Islet precursor cell (in vitro differentiated cells): Measurements from ENCODE around the gene TEDC2.
"Not testable (repeated sequence)": the region's sequence is repeated elsewhere in the genome, so short reads cannot be mapped to it uniquely, and the experiment has no call there.

Experiments
- DNase-seq: peaks from one replicate; pipeline ENCODE4 v3.0.0-alpha.2; 2018

TEDC2 gene, protein sequence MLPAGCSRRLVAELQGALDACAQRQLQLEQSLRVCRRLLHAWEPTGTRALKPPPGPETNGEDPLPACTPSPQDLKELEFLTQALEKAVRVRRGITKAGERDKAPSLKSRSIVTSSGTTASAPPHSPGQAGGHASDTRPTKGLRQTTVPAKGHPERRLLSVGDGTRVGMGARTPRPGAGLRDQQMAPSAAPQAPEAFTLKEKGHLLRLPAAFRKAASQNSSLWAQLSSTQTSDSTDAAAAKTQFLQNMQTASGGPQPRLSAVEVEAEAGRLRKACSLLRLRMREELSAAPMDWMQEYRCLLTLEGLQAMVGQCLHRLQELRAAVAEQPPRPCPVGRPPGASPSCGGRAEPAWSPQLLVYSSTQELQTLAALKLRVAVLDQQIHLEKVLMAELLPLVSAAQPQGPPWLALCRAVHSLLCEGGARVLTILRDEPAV

DNA sequence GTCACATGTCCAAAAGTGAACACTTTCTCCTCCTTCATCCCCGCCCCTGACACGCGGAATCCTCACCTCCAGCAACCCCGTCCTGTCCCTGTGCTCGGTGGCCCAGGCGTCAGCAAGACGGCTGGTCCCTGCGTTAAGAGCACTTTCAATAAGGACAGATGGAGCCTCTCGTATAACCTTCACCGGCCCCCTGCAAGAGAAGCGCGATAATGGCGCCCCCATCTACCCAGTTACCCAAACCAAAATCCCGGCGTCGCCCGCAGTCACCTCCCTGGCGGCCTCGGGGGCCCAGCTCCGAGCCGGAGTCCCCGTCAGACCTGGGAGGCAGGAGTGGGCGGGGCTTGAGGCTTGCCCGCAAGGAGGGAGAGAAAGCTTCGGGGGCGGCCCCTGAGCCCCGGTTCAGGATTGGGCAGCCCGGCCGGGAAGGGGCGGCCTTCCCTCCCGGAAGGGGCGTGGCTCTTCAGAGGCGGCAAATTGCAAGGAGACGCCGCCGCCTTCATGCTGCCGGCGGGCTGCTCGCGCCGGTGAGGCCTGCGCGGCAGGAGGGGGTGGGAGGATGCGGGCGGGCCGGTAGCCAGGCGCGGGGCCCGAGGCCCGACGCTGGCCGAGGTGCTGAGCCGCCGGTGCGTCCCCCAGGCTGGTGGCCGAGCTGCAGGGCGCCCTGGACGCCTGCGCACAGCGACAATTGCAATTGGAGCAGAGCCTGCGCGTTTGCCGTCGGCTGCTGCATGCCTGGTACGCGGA lies at the start of gene TEDC2:
TEDC2 (plus strand) TSS at position 463 of the 744 bp plus-strand sequence; CDS start at position 499, 36 bp downstream.
- DNase-seq = peak; percentile 98

DNA sequence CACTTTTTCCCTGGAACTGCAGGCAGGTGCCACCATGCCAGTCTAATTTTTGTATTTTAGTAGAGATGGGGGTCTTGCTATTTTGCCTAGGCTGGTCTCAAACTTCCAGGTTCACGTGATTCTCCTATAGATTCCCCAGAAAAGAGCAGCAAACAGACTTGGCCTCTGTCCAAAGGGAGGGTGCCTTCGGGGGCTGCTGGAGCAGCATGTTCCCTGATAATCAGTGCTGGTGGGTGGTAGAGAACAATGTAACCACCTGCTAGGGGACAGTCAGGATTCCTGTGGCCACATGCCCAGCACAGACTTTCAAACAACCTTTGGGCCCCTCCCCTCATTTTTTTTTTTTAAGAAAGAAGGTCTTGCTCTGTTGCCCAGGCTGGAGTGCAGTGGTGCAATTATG lies 44.8 kb upstream of the TEDC2 start:
- no peak for DNase-seq

DNA sequence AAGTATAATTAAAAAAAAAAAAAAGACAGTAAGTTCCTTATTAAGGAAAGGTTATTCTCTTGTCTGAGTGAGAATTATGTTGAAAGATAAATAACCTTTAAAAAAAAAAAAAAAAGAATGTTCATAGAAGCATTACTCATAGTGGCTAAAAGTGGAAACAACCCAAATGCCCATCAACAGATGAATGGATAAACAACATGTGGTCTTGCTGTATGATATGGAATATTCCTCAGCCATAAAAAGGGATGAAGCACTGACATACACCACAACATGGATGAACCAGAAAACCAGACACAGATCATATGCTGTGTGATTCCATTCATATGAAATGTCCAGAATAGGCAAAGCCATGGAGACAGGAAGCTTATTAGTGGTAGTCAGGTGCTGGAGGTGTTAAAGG lies 39.9 kb upstream of the TEDC2 start:
- no peak for DNase-seq

DNA sequence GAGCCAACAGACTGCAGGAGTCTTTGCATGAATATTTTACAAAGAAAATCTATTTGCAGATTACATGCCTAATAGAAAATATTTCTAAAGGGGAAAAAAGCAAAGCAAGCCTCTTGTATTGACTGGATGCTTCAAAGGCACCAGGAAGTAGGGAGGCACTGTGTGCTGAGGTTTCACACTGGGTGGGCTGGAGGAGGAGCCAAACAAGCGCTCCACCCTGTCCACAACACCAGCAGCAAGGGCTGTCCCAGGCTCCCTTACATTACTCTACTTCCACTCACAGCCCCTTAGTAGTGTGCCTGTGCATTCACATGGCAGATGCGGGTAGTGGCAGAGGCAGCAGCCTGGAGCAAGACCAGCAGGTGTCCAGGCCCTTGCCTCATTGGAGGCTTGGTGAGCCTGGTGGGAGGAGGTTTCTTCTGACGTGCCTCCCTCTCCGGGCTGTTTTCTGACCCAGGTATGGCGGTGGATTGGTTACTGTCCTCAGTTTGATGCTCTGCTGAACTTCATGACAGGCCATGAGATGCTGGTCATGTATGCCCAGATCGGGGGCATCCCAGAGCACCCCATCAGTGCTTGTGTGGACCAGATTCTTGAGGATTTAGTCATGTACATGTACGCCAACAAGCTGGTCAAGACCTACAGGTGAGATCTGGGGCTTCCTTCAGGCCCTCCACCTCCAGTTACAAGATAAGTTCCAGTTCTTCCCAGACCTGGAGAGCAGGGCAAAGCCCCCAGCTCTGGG lies 37.6 kb upstream of the TEDC2 start:
- no peak for DNase-seq

DNA sequence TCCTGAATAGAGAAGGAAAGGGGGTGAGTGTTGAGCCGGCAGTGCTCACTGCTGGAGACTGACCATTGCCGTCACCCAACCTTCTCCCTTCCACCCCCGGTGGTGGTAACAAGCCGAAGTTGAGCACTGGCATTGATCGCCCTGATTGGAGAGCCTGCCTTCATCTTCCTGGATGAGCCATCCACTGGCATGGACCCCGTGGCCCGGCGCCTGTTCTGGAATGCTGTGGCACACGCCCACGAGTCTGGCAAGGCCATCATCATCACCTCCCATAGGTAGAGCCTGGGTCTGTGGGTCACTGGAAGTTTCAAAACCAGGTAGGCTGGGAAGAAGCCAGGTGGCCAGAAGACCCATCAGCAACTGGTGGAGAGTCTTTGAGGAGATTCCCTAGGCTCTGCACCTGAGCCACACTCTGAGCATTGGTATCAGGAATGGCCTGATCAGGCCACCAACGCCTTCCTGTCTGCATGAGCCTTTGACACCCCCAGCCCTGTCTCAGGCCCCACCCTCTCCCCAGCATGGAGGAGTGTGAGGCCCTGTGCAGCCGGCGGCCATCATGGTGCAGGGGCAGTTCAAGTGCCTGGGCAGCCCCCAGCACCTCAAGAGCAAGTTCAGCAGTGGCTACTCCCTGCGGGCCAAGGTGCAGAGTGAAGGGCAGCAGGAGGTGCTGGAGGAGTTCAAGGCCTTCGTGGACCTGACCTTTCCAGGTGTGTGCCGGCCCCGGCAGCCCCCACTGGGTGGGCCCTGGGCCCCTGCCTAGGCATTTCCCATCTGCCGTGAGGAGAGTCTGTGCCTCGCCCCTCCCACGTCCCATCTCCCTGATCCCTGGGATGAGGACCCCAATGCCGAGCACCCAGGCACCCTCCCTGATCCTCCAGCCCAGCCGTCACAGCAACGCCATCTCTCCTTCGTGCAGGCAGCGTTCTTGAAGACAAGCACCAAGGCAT lies 35.6 kb upstream of the TEDC2 start:
- DNase-seq = no peak

DNA sequence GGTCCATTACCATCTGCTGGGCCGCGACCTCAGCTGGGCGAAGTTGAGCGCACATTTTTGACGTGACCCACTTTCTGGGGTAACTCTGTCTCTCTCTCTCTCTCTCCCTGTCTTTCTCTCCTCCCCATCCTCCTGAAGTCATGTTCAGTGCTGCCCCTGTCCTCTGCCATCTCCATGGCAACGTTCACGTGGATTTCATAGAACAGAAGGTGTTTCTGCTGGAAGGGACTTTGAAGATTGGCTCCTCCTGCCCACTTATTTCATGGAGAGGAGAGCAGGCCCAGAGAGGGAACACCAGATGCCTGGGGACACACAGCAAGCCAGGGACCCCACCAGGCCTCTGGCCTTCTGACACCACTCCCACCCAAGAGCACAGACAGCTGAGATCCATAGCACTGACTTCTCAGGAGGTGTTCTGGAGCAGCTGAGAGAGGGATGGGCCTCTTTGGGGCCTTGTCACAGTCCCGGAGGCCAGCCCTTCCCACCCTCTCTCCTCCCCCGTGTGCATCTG lies 34.8 kb upstream of the TEDC2 start:
- no peak for DNase-seq

DNA sequence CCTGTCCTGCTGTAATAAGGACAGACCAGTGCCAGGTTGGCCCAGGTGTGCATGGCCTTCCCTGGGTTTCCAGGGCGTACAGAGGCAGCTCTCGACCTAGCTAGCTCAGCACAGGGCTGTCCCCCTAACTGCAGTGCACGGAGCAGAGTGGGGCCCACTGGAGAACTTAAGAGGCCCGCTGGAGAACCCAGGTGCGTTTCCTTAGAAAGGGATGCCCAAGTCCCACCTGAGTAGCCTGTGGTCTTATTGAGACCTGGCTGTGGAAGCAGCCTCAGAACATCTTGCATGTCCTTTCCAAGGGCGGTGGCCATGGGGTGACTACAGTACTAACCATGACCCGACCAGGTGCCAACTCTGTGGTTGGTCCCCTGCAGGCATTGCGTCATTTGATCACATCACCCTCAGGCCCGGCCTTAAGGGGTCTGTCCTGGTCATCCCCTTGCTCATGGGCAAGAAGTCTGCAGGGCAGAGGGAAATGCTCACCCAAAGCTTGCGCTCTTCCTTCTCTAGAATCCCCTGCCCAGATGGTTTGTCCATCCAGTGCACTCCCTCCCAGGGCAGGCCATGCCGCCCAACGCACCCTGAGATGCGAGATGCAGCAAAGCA lies 34.0 kb upstream of the TEDC2 start:
- DNase-seq = no peak

DNA sequence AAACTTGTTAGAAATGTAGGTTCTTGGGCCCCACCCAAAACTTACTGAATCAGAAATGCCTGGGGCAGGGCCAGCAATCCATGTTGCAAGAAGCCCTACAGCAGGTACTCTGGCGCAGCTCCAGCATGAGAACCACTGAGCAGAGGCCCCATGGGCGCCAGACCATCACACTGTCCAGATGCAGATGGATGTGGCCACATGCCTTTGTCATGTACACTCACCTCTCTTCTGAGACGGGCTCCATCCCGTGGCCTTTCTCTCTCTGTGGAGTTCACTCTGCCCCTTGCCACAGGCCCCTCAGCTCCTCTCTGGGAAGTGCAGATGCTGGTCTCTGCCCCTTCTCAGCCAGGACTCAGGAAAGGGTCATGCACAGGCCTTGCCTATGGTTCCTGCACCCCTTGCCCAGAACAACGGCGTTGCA lies 33.0 kb upstream of the TEDC2 start:
- no peak for DNase-seq

DNA sequence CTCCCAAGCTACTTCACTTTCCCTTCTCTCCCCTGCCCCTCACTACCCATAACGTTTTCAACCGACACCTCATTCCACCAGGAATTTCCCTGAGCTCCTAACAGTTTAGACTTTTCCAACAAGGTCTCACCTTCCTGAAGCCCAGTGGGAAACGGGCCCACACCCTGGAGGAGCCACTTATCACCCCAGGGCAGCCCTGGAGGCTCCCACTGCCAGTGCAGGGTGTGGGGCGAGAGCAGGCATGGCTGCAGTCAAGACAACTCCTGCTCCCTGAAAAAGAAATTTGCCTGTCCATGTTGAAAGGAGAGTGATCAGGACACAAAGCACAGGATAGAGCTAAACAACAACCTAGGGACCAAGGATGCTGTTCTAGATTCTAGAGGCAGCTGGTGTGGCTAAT lies 32.4 kb upstream of the TEDC2 start:
- no peak for DNase-seq

DNA sequence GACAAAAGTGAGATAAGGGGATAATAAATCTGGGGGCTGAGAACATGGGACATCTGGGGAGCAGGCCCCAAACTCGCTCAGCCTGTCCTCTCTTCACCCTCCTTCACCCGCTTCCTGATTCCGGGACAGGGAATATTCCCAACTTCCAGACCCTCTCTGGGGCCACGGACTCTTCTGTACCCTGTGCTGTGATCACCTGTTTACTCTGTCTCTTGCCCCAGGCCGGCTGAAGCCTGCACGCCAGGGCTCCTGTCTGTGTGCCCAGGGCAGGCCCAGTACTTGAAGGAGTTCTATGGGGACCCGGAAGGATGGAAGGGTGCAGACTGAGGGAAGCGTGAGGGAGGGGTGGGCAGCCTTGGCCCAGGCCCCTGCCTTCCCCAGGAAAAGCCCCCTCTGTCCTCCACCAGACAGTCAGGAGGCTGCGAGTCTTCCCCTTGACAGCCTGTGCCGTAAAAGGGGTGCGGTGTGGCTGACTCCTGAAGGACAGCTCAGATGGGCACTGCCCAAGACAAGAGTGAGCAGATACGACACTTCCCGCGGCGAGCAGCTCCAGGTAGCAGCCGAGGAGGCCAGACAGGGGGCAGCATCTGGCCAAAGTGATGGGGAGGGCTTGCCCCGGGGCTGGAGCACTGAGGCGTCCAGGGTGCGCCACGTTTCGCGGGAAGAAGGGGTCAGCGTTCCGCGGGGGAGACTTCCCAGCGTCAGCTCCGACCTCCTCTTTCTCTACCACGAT lies 31.7 kb upstream of the TEDC2 start:
- DNase-seq = peak; percentile 82

DNA sequence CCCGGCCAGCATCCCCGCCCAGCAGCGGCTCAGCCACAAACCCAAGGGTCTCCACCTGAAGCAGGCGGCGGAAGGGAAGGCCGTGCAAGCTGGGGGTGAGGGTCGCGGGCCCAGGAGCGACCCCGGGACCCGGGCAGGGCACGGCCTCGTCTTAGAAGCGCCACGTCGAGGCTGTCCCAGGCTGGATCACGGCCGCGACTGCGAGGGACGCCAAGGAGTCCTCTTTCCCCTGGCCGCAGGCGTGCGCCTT lies 31.2 kb upstream of the TEDC2 start:
- no peak for DNase-seq

DNA sequence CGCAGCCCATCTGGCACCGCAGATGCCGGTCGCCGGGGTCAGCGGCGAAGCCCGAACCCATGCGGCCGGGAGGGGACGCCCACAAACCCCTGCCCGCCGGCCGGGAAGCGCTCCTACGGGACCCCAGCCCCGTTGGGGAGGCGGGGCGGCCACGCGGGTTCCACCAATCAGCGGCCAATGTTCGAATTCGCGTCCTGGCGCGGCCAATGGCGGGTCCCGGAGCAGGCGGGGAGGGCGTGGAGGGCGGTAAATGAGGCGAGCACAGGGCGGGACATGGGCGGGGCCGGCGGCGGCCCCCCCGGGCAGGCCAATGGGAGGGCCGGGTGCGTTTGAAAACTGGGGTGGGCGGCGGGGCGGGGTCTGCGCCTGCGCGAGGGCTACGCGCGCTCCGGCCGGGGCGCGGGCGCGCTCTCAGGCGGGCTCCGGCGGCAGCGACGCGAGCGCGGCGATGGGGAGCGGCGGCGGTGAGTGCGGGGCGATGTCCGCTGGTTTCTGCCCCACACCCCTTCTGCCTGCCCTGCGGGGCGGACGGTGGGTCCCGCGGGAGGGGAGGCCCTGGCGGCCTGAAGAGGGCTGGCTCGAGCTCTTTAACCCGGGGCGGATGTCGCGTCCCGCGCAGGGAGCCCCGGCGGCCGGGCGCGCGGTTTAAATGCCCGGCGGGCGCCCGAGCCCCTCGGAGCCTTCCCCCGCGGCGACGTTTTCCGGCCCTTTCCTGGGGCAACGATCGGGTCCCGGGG lies 30.7 kb upstream of the TEDC2 start, which contains the start of gene CCNF:
CCNF (plus strand) TSS at position 414 of the 737 bp plus-strand sequence; CDS start at position 449, 35 bp downstream.
- DNase-seq = peak; percentile 98

DNA sequence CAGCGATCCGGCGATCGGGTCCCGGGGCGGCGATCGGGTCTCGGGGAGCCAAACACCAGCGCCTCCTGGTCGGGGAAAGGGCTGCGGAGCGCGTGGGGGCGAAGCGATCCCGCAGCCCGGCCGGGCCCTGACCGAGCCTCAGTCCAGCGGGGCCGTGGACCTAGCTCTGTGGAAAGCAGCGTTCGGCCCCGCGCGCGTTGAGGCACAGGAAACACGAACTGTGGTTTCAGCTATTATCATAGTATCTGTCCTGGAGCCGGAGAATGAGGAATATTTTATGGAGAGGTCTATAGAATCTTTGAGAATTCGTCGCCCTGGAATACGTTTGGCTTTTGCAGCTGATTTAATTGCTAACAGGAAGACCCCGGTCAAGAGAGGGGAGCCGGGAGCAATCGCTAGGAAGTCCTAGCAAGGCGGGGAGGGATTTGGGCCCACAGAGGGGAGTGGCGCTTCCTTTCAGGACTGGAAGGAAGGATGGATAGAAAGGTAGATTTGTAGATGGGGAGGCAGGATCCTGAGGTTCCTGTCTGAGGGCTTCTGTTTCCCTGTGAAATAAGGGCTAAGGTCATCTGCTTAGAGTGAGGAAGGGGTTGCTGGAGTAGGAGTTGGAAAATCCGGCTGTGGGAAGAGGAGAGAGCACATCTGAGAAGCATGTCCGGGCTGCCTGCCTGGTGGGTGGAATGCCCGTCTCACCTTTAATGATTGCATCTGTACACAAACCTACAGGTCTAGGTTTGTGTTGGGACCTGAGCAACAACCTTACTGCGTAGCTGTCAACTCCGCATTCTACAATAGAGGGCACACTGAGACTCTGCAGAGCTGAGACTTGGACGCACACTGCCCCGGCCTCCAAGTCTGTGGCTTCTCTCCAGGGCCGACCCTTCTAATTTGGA lies 29.9 kb upstream of the TEDC2 start:
- peak; percentile 57 for DNase-seq

DNA sequence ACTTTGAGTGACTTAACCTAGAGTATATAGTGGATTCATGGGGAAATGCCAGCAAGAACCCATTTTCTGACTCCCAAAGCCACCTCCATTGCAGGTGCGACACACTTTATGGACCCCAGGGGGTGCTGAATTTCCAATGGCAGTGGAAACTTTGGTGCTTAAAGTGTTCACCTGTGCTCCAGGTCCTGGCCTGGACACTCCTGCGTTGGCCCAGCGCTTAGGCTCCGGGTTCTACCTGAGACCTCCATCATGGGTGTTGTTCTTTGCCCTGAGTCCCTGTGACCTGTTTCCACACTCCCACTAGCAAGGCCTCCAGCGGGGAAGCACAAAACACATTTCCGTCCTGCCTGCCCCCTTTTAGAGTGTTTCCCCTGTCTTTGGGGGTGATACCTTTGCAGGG lies 27.6 kb upstream of the TEDC2 start:
- DNase-seq = peak; percentile 27

DNA sequence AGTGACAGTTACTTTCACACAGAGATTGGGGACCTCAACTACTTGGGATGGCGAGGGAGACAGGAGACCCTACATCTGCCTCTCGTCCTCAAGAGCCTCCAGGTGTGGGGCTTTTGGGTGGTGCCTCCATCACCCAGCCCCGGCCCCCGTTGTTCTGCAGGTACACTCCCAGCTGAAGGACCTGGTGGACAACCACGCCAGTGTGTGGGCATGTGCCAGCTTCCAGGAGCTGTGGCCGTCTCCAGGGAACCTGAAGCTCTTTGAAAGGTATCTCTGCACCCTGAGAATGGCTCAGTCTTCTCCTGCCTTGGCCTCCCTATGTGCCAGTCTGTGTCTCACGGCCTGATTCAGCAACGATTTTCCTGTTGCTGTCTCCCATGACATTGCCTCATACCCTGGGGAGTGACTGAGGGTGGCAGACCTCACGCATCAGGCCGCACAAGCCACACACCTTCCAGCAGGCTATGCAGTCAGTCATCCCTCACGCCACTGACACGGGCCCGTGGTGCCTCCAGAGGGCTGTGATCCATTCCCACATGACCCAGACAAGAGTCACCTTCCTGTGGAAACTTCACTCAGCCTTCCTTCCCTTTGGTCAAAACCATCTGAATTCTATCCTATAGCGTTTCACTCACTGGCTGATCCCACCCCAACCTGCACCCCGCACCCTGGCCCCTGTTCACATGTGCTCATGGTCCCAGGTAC lies 27.0 kb upstream of the TEDC2 start:
- peak; percentile 35 for DNase-seq

DNA sequence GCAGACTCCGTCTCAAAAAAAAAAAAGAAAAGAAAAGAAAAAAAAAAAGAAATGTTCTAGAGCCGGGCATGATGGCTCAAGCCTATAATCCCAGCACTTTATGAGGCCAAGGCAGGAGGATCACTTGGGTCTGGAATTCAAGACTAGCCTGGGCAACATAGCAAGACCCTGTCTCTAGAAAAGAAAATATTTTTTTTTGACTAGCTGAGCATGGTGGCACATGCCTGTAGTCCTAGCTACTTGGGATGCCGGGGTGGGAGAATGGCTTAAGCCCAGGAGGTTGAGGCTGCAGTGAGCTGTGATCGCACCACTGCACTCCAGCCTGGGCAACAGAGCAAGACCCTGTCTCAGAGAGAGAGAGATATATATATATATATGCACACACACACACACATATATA lies 24.7 kb upstream of the TEDC2 start:
- not testable (repeated sequence) for DNase-seq

DNA sequence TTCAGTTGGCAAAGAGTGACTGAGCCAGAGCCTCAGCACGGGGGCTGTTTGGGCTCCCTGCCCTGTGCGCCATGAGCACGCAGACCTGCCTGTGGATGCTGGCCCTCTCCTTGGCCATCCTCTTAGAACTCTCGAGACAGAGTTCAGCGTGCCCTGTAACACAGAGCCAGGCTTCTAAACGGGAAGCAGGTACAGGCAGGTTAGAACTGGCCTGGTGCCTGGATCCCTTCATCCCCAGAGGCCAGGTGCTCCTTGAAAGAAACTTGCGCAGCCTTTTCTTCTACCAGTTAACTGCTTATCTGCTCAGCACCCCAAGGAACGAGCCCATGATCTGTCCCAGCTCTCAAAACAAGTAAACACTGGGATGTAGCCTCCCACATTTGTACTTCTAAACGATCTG lies 23.8 kb upstream of the TEDC2 start:
- DNase-seq = no peak

DNA sequence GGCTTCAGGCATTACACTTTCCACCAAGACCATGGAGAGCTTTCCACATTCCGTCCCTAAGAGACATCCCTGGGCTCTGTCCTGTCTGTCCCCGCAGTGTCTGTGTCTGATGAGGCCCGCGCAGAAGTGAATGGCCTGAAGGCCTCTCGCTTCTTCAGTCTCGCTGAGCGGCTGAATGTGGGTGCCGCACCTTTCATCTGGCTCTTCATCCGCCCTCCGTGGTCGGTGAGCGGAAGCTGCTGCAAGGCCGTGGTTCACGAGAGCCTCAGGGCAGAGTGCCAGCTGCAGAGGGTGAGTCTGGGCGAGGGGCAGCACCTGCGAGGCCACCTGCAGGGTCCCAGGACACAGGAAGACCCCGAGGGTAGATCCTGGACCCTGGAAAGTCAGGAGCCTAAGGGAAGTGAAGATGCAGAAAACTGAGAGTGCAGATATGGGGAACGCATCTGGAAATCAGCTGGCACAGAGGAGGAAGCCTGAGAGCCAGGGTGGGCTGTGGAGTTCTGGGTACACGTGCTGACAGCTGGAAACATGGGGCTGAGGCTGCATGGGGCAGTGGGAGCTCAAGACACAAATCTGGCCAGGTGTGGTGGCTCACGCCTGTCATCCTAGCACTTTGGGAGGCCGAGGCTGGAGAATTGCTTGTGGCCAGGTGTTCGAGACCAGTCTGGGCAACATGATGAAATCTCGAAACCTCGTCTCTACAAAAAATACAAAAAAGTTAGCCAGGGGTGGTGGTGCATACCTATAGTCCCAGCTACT lies 22.7 kb upstream of the TEDC2 start:
- peak; percentile 35 for DNase-seq
